ENCODE data around the gene MMADHC.
A peak's percentile ranks its signal among the peaks of the same experiment; 100 is the strongest.

The MMADHC gene

GRCh38 chr2:149556452-149556851 is 31.1 kb downstream of the MMADHC start:
- no peak for DNase-seq

GRCh38 chr2:149552830-149553229 is 34.7 kb downstream of the MMADHC start:
- no peak for DNase-seq

GRCh38 chr2:149552226-149552625 is 35.3 kb downstream of the MMADHC start:
- DNase-seq = no peak

- DNase-seq = no peak
These were observed 42.9 kb downstream of the MMADHC start for GRCh38 chr2:149544692-149545091.

GRCh38 chr2:149543845-149544244 is 43.7 kb downstream of the MMADHC start:
- no peak for DNase-seq

- no peak for DNase-seq
These were observed 47.4 kb downstream of the MMADHC start for GRCh38 chr2:149540138-149540537.

GRCh38 chr2:149538138-149538833 is 49.3 kb downstream of the MMADHC start:
- no peak for DNase-seq

- no peak for DNase-seq
These were observed 50.4 kb downstream of the MMADHC start for GRCh38 chr2:149537092-149537726.

- DNase-seq = no peak
These were observed 50.9 kb downstream of the MMADHC start for GRCh38 chr2:149536649-149537048.

- DNase-seq = no peak
These were observed 52.9 kb downstream of the MMADHC start for GRCh38 chr2:149534674-149535073.

- DNase-seq = peak in 3 of 4 experiments; percentile 3 to 6 (median 5)
These were observed 58.6 kb downstream of the MMADHC start for GRCh38 chr2:149528983-149529382.

- no peak for DNase-seq
These were observed 59.4 kb downstream of the MMADHC start for GRCh38 chr2:149527998-149528755.

- DNase-seq = no peak
These were observed 60.9 kb downstream of the MMADHC start for GRCh38 chr2:149526689-149527088.

GRCh38 chr2:149525323-149525722 is 62.3 kb downstream of the MMADHC start:
- DNase-seq = no peak

Measured in suppressor macrophage (primary cell).